Ureter (tissue), 1 donor: ENCODE data around the gene CYB5D1. TPM values are rescaled to one million over a fixed set of nuclear protein-coding genes. Genes with fewer than 3 reads are reported as not detected.
"Not testable (repeated sequence)": the region's sequence is repeated elsewhere in the genome, so short reads cannot be mapped to it uniquely, and the experiment has no call there.

Experiments used
- DNase-seq: peaks from one replicate; pipeline ENCODE4 v3.0.0-alpha.2; 2020; ENCODE audit warnings: low spot score
- total RNA-seq: library from RNA; stranded (reverse); gene quantifications from one replicate; pipeline ENCODE4 v1.2.4, GENCODE V29; 2023
- donor health status: DM: yes; HTN: yes; CAD: no.

The CYB5D1 gene, protein sequence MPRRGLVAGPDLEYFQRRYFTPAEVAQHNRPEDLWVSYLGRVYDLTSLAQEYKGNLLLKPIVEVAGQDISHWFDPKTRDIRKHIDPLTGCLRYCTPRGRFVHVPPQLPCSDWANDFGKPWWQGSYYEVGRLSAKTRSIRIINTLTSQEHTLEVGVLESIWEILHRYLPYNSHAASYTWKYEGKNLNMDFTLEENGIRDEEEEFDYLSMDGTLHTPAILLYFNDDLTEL
- total RNA-seq, result 15.7 TPM

GRCh38 chr17:7857713-7858521 lies at the start of gene CYB5D1:
Gene CYB5D1, plus strand, starts transcription at chr17:7858003. Its CDS starts 132 bp downstream, at chr17:7858135.
- peak; percentile 95 for DNase-seq

- no peak for DNase-seq
Observed at GRCh38 chr17:7809086-7809790, 48.6 kb upstream of the CYB5D1 start.

GRCh38 chr17:7809791-7810343 lies 47.9 kb upstream of the CYB5D1 start:
- DNase-seq, result not testable (repeated sequence)

GRCh38 chr17:7811251-7811650 lies 46.6 kb upstream of the CYB5D1 start:
- DNase-seq, result no peak

- DNase-seq, result no peak
Observed at GRCh38 chr17:7814969-7815368, 42.8 kb upstream of the CYB5D1 start.

DNA sequence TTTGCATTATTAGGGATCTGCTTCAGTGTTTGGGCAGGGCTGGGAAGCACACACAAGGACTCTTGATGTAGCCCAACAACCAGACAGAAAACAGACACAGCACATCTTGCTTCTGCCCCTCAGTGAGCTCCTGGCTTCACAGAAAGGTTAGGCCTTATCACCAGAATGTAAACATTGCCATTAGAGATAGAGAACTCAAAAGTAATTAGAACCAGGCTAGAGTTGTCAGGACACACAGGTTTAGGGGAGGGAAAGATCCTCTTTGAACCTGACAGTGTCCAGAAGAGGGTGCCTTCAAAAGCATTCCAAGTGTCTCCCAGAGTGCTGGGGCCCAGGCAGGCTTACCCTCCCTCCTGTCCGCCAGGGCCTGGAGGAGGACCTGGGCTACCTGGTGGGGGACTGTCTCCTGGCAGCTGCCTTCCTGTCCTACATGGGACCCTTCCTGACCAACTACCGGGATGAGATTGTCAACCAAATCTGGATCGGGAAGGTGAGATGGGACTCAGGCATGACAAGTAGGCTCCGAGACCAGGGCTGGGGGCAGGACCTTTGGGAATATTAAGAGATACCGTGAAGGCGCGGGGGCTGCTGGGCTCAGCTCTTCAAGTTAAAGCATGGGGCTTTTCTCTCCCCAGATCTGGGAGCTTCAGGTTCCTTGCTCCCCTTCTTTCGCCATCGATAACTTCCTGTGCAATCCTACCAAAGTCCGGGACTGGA lies 40.7 kb upstream of the CYB5D1 start:
- DNase-seq, result no peak

DNA sequence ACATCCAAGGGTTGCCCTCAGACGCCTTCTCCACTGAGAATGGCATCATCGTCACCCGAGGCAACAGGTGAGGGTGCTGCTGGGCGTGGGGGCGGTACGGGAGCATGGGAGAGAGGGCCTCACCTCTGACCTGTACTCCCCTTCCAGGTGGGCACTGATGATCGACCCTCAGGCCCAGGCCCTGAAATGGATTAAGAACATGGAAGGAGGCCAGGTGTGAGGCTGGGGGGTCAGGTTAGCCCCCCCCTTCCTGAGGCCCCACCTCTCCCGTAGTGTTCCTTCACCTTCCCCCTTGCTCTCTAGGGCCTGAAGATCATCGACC lies 40.2 kb upstream of the CYB5D1 start:
- DNase-seq, result no peak

DNA sequence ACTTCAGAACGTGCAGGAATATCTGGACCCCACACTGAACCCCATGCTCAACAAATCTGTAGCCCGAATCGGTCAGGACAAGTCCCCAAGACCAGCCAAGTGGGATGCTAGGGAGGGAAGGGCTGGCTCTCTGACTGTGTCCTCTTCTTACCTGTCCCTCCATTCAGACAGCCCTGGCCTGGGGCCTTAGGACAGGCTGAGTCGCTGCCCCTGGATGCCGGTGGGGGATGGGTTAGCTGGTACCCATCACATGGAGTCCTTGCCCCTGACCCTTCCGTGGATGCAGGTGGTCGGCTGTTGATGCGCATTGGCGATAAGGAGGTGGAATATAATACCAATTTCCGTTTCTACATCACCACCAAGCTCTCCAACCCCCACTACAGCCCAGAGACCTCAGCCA lies 39.8 kb upstream of the CYB5D1 start:
- no peak for DNase-seq

GRCh38 chr17:7818746-7819645 lies 38.8 kb upstream of the CYB5D1 start:
- DNase-seq, result no peak

GRCh38 chr17:7820231-7820630 lies 37.6 kb upstream of the CYB5D1 start:
- DNase-seq, result no peak

- DNase-seq, result no peak
Observed at GRCh38 chr17:7822126-7822525, 35.7 kb upstream of the CYB5D1 start.

GRCh38 chr17:7823581-7824001 lies 34.2 kb upstream of the CYB5D1 start:
- no peak for DNase-seq

- DNase-seq, result no peak
Observed at GRCh38 chr17:7824021-7824924, 33.5 kb upstream of the CYB5D1 start.

DNA sequence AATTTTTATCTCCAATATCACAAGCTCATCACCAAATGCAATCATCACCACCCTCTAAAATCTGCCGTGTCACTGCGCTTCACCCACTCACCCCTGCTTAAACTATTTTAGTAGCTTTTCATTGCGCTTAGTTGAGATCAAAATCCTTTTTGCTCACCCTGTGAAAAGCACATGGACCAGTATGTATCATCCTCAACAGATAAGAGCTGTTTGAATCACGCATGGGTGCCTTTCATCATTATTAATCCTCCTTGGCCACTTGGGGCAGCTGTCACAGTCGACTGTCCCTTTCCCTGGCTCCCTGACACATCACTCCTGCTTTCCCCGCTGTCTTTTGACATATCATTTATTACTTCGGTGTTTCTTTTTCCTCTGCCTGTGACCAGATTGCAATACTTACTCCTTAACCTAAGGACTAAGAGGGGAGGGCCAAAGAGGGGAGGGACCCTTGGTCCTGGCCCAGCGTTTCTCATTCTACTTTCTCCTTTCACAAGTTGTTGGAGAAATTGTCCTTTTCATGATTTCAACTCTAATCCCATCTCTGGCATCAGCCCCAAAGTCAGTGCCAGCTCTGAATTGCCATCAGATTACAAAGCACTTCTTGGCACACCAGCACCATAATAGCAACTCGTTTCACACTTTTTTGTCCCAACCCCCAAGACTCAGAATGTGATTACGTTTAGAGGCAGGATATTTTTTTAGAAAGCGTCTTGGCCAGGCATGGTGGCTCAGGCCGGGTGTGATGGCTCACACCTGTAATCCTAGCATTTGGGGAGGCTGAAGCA lies 32.4 kb upstream of the CYB5D1 start:
- DNase-seq, result no peak

- no peak for DNase-seq
Observed at GRCh38 chr17:7830616-7831015, 27.2 kb upstream of the CYB5D1 start.

DNA sequence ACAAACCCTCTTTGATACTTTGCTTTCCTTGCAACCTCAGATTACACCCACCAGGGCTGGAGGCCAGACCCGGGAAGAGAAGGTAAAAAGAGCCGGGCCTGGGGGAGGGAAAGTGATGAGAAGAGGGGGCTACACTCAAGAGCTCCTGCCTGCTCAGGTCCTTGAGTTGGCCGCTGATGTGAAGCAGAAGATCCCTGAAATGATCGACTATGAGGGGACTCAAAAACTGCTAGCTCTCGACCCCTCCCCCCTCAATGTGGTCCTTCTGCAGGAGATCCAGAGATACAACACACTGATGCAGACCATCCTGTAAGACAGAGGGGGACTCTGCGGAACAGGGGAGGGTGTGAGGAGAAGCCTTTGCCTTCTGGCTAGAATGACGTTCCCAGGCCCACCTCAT lies 26.6 kb upstream of the CYB5D1 start:
- DNase-seq, result no peak

- no peak for DNase-seq
Observed at GRCh38 chr17:7832431-7832830, 25.4 kb upstream of the CYB5D1 start.

DNA sequence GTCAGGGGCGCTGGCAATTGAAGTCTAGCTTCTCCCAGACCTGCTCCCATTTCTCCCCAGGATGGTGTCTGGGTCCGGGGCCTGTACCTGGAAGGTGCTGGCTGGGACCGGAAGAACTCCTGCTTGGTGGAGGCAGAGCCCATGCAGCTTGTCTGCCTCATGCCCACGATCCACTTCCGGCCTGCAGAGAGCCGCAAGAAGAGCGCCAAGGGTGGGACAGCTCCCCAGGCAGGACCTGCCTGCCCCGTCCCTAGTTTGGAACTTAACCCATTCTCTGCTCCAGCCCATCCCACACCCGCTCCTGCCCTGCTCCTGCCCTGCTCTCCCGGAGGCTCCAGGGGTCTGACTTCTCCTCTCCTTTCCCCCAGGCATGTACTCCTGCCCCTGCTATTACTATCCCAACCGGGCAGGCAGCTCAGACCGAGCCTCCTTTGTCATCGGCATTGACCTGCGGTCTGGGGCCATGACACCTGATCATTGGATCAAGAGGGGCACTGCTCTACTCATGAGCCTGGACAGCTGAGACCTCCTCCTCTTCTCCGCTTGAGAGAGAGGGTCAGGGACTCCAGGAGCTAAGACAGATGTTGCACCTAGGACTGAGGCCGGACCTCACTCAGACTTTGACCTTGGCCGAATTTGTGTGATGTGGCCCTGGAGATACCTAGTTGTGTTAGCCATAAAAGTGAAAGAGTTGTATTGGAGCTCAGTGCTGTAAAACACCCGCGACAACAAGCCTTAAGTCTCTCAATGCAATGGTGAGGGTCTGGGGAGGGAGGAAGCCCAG lies 24.6 kb upstream of the CYB5D1 start:
- DNase-seq, result no peak
